ENCODE measurements around the gene COL20A1.
"Not testable (repeated sequence)": the region's sequence is repeated elsewhere in the genome, so short reads cannot be mapped to it uniquely, and the experiment has no call there.

COL20A1 gene

DNA sequence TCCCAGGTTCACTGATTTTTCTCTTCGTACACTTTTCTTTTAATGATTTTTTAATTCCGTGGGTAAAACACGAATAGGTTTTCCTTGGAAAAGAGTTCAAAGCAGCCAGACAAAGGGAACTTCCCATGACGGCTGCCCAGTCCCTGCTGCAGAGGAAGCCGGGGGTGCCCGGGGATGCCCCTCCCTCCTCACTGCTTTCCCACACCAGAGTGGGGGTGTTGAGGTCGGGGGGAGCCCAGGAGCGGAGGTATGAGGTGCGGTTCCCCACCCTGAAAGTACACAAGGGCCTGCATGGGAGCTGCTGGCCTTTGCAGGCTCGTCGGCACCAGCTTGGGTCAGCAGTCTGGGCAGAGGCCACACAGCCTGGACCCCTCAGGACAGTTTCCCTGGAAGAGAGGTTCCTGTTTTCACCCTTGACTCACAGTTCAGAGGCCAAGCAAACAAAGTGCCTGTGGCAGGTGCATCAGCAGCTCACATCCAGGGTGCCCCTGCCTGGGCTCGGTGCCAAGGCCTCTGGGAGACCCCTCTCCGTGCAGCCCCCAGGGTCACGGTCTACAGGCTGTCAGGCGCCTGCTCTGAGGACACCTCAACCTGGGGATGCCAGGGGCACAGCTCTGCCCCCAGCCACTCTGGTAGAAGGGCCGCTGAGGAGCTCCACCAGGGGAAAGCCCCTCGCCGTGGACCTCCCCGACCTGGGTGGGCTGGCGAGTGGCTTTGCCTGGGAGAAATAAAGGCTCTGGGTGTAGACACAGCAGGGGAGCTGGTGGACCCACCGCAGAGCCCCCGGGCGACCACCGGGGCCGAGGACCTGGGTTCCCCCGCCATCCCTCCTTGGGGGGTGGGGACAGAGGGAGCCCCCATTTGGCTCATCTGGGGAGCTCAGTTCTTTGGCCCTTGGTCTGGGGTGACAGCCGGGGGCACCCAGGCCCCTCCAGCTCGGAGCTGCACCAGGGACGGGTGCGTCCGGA, 83.6 kb downstream of the COL20A1 start:
- DNase-seq (ENCODE audit: low spot score) = no peak

DNA sequence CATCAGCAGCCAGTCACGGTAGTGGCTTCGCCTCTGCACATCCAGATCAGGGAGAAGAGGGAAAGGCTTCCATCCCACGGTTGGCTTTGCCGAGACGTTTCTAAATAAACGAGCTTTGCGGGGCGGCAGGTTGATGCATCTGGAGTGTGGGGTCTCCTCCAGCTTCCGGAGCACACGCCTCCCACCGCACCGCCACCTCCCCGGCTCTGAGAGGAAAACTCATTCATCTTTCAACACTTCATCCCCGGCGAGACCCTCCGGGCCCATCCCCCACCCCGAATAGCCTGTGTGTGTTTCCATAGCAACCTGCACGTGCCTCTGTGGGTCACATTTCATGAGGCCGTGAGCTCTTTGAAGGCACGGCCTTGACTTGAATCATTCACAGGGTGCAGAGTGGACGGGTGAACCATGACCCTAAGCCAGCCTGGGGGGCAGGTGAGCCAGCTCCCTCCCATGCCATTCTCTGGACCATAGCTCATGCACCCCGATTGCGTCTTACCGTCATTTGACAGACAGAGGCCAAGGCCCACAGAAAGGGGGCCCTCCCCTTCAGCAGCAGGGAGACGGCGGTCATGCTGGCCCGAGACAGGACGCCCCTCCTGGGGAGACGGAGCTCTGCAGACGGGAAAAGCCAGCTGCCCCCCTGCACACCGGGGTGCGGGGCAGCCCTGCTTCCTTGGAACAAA, 84.4 kb downstream of the COL20A1 start:
- no peak for DNase-seq (ENCODE audit: low spot score)

DNA sequence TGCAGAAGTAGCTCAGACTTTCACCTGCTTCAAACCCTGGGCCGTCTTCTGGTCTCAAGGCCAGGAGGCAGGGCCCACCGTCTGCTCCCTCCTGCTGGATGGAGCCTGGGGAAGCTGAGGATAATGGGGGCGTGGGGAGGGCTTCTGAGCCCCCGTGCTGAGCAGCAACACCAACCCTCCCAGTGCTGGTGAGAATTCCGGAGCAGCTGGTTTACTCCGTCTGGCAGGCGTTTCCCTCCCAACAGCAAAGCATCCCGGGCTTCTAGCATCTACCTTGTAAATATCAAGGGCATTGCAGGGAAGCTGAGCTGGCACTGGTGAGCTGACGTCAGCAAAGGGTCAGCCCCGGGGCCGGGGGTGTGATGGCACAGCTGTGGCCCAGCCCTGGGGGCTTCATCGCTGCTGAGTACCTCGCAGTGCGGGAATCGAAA, 85.0 kb downstream of the COL20A1 start:
- DNase-seq (ENCODE audit: low spot score) = no peak

DNA sequence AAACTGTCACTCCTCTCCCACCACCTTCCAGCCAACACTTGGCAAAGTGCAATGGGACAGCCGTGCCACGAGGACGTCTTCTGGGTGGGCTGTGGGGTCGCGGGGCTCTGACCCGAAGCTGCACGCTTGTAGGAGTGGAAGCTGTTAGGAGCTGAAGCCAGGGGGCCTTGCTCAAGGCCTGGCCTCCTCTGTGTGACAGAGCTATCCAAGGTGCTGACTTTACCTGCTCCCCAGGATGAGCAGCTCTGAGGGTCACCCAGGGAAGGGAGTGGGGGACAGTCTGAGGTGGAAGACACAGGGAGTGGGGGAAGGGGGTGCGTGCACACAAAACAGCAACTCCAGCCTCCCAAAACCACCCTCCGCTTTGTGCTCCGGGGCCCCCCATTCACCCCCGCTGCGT, 85.6 kb downstream of the COL20A1 start:
- DNase-seq (ENCODE audit: low spot score) = no peak

DNA sequence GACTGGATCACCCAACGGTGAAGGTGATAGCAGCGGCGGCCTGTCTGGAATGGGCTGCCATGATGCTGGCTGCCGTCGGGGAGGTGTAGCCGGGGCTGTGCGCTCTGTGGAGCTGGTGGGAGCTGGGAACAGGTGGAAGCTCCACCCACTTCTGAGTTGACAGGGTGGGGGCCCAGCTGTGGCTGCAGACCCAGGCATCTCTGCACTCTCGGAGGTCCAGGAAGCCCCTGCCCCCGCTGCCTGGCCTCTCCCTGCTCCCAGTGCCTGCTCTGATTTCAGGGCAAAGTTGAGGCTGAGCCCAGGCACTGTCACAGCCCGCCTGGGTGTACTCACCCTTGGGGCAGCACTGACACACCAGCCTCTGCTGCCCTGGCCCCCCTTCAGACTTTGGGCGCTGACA, 86.3 kb downstream of the COL20A1 start:
- no peak for DNase-seq (ENCODE audit: low spot score)

DNA sequence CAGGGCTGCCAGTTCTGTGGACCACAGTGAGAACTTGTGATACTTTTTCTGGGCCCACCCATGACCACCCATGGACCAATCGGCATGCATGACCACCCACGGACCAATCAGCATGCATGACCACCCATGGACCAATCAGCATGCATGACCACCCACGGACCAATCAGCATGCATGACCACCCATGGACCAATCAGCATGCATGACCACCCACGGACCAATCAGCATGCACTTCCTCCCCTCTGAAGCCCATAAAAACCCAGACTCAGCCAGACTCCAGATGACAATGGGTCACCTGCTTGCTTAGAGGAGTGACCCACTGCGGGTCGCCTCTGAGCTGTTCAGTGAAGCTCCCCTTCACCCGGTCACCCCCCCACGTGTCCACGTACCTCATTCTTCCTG, 86.9 kb downstream of the COL20A1 start:
- not testable (repeated sequence) for DNase-seq (ENCODE audit: low spot score)

DNA sequence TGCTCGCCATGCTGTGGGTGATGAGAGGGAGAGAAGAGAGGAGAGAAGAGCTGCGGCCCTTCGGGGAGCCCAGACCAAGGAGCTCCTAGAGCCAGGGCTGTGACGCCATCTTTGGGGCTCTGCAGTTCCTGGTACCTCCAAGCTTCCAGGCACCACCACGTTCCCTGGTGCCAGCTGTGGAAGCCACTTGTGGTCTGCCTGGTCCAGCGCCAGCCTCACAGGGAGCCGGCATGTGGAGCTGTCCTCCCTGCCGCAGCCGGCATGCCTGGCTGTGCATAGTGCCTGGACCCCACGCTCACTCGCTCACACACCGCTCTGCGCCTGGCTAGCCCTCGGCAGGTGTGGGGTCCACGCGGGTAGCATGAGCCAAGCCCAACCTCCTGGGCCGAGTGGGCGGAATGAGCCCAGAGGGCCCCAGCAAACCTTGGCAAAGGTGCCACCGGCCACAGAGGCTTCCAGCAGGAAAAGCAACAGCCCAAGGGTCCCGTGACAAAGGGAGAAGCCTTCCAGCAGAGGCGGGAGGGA, 87.4 kb downstream of the COL20A1 start:
- DNase-seq (ENCODE audit: low spot score) = no peak

DNA sequence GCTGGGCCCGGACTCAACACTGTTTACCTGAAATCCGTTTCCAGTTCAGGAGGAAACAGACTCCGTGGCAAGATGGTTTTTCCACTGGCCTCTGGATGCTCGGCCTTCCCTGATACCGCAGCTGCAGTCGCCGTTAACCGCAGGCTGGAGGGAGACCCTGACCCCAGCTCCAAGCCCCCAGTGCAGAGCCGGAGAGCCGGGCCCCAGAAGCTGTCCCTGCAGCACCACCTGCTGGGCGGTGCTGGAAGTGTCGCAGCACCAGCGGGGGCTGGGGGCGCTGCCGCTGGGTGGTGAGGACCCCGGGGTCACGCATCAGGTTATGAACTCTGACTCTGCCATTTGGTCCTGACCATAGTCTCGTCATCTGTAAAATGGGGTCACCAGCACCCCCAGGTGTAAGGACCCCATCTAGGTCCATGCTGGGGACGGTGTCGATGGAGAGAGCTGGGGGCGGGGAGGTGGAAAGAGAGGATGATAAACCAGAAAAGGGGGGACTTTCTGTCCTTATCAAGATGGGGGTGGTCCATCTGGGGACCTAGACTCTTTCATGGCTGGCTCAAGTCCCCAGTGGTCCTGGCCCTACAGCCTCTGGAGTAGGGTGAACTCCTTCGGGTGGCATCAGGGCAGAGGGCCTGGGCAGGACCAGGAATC, 88.9 kb downstream of the COL20A1 start:
- no peak for DNase-seq (ENCODE audit: low spot score)

DNA sequence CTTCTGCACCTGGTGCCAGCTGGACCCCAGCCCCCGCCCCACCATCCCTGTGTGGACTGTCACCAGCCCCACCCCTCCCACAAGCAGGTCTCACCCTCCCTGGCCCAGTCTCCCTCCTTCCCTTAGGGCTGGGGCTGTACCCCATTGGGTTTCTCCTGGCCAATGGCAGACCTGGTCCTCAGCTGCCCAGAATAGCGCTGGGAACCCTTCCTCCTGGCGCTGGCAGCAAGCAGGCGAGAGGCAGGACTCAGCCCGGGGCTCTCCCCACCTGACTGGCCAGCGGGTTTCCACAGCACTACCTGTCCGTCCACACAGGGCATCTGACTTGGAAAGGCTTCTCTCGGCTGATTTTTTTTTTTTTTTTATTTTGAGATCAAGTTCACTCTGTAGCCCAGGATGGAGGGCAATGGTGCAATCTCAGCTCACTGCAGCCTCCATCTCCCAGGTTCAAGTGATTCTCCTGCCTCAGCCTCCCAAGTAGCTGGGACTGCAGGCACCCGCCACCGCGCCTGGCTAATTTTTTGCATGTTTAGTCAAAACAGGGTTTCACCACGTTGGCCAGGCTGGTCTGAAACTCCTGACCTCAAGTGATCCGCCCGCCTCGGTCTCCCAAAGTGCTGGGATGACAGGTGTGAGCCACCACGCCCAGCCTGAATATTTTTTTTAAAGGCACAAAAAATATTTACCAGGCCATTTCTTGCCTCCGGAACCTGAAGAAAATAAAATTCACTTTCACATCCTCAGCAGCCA, 89.7 kb downstream of the COL20A1 start:
- no peak for DNase-seq (ENCODE audit: low spot score)

DNA sequence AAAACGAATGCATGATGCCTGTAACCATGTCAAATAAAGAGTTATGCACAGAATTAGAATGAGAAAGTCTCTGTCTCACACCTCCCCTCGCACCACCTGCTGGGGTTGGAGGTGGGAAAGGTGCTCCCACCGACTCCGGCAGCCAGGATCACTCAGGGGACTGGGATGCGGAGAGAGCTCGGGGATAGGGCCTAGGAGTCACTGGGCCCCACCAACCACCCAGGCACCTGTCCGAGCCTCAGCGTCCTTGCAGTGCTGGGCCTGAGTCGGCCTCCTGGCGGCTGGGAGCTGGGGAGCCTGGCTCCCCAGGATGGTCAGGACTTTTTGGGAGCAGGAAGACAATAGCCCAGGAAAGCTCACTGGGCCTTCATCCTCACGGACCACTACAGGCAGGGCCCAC, 90.6 kb downstream of the COL20A1 start:
- DNase-seq (ENCODE audit: low spot score) = no peak

DNA sequence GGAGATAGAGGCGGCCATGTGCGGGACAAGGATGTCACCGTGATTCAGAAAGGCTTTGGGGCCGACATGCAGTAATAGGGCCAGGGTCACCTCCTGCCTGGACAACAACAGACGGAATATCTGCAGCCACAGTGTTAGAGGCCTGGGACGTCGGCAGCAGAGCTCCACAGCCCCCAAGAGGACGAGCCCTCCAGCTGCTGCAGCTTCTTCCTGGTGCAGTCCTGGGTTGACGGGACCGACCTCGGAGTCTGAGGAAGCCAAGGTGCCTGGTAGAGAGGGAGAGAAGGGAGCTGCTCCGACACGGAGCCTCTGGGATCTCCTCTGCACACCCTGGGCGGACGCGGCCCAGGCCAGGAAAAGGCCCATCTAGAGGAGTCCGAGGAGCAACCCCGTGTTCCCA, 91.3 kb downstream of the COL20A1 start:
- no peak for DNase-seq (ENCODE audit: low spot score)
